HEK293 (cell line): ENCODE measurements around the gene PROSER2.

ENCODE experiments used
- CTCF ChIA-PET: fragments of 350-600 bp; formaldehyde crosslinking; extraction: SDS; loops from one replicate; lab custom pipeline; 2021; ENCODE audit warnings: antibody characterized with exemption; lab: Yijun Ruan, JAX
- POLR2A ChIA-PET: fragments of 300-600 bp; formaldehyde crosslinking; extraction: SDS; loops from one replicate; lab custom pipeline; 2020; ENCODE audit warnings: antibody characterized with exemption, inconsistent platforms; lab: Yijun Ruan, JAX
- H3K27ac ChIP-seq: fragments of 200-500 bp; sonication (Bioruptor generic); 2 replicates; pipeline ENCODE4 v1.5.1; 2014; ENCODE audit warnings: low read depth, low read length, control low read depth, inconsistent platforms; ENCODE audit errors: extremely low read depth
- H3K36me3 ChIP-seq, 2 experiments: fragments of 200-500 bp in 1 of 2; sonication (Bioruptor generic) in 1 of 2; 1 replicate in 1 of 2; 2 replicates in 1 of 2; pipeline ENCODE4 v1.5.1; 2014 to 2017; ENCODE audit warnings: inconsistent platforms in 2 of 2, low read length in 2 of 2; ENCODE audit not compliant: control insufficient read depth in 2 of 2, insufficient read depth in 1 of 2
- H3K4me1 ChIP-seq: fragments of 200-500 bp; sonication (Bioruptor generic); 2 replicates; pipeline ENCODE4 v1.5.1; 2014; ENCODE audit warnings: mild to moderate bottlenecking, low read length, inconsistent platforms; ENCODE audit not compliant: control insufficient read depth, insufficient read depth
- H3K4me3 ChIP-seq: 2 replicates; pipeline ENCODE4 v1.5.1; 2011; ENCODE audit warnings: low read depth, mild to moderate bottlenecking, control low read depth, low read length, moderate library complexity
- H3K9me3 ChIP-seq: fragments of 200-500 bp; sonication (Bioruptor generic); 2 replicates; pipeline ENCODE4 v1.5.1; 2014; ENCODE audit warnings: low read depth, low read length, inconsistent platforms; ENCODE audit not compliant: control insufficient read depth, insufficient read depth
- ATF2 ChIP-seq: fragments of 450-650 bp; formaldehyde crosslinking; IDR thresholded peaks from 2 replicates; pipeline ENCODE4 v1.5.1; 2016; ENCODE audit warnings: missing biosample characterization, missing genetic modification characterization, low read depth
- HOXD13 ChIP-seq: sonication (generic); formaldehyde crosslinking; IDR thresholded peaks from 2 replicates; pipeline ENCODE4 v1.8.0; 2022; ENCODE audit warnings: missing genetic modification reagents, borderline replicate concordance
- MZF1 ChIP-seq: fragments of 450-650 bp; formaldehyde crosslinking; IDR thresholded peaks from 2 replicates; pipeline ENCODE4 v1.5.1; 2017; ENCODE audit warnings: missing biosample characterization, missing genetic modification characterization, borderline replicate concordance
- TCF7L2 ChIP-seq: IDR thresholded peaks from 2 replicates; pipeline ENCODE4 v1.6.1; 2011; ENCODE audit warnings: low read depth, mild to moderate bottlenecking, inconsistent platforms, low read length, moderate library complexity, borderline replicate concordance
- WT1 ChIP-seq: fragments of 450-650 bp; formaldehyde crosslinking; IDR thresholded peaks from 2 replicates; pipeline ENCODE4 v1.5.1; 2016; ENCODE audit warnings: missing biosample characterization, missing genetic modification characterization
- YY1 ChIP-seq: fragments of 450-650 bp; formaldehyde crosslinking; IDR thresholded peaks from 2 replicates; pipeline ENCODE4 v1.5.1; 2018; ENCODE audit warnings: missing biosample characterization, missing genetic modification characterization
- ZBTB20 ChIP-seq: fragments of 450-650 bp; formaldehyde crosslinking; IDR thresholded peaks from 2 replicates; pipeline ENCODE4 v1.5.1; 2016; ENCODE audit warnings: missing biosample characterization, missing genetic modification characterization
- ZBTB26 ChIP-seq: fragments of 450-650 bp; formaldehyde crosslinking; optimal IDR thresholded peaks from 2 replicates; pipeline ENCODE3; 2016; ENCODE audit warnings: missing biosample characterization, mild to moderate bottlenecking, missing genetic modification characterization
- ZFP69B ChIP-seq: fragments of 450-650 bp; formaldehyde crosslinking; IDR thresholded peaks from 2 replicates; pipeline ENCODE4 v1.5.1; 2016; ENCODE audit warnings: missing biosample characterization, missing genetic modification characterization
- ZNF10 ChIP-seq: fragments of 450-650 bp; formaldehyde crosslinking; IDR thresholded peaks from 2 replicates; pipeline ENCODE4 v1.5.1; 2017; ENCODE audit warnings: missing biosample characterization, missing genetic modification characterization
- ZNF23 ChIP-seq: fragments of 450-650 bp; formaldehyde crosslinking; IDR thresholded peaks from 2 replicates; pipeline ENCODE4 v1.5.1; 2016; ENCODE audit warnings: missing biosample characterization, missing genetic modification characterization, borderline replicate concordance
- ZNF292 ChIP-seq: fragments of 450-650 bp; formaldehyde crosslinking; IDR thresholded peaks from 2 replicates; pipeline ENCODE4 v1.5.1; 2016; ENCODE audit warnings: low read depth, missing biosample characterization, missing genetic modification characterization, borderline replicate concordance
- ZNF416 ChIP-seq: fragments of 450-650 bp; formaldehyde crosslinking; IDR thresholded peaks from 2 replicates; pipeline ENCODE4 v1.5.1; 2016; ENCODE audit warnings: missing biosample characterization, missing genetic modification characterization
- ZNF449 ChIP-seq: fragments of 450-650 bp; formaldehyde crosslinking; IDR thresholded peaks from 2 replicates; pipeline ENCODE4 v1.5.1; 2017; ENCODE audit warnings: missing biosample characterization, mild to moderate bottlenecking, missing genetic modification characterization, moderate library complexity
- ZNF514 ChIP-seq: fragments of 450-650 bp; formaldehyde crosslinking; IDR thresholded peaks from 2 replicates; pipeline ENCODE4 v1.5.1; 2016; ENCODE audit warnings: missing biosample characterization, missing genetic modification characterization
- ZNF521 ChIP-seq: fragments of 450-650 bp; formaldehyde crosslinking; IDR thresholded peaks from 2 replicates; pipeline ENCODE4 v1.5.1; 2017; ENCODE audit warnings: missing biosample characterization, mild to moderate bottlenecking, missing genetic modification characterization
- ZNF529 ChIP-seq: fragments of 450-650 bp; formaldehyde crosslinking; IDR thresholded peaks from 2 replicates; pipeline ENCODE4 v1.5.1; 2017; ENCODE audit warnings: missing genetic modification characterization, missing biosample characterization; ENCODE audit not compliant: insufficient replicate concordance
- ZNF544 ChIP-seq: fragments of 450-650 bp; formaldehyde crosslinking; IDR thresholded peaks from 2 replicates; pipeline ENCODE4 v1.5.0; 2017; ENCODE audit warnings: missing biosample characterization, missing genetic modification characterization
- ZNF548 ChIP-seq: fragments of 450-650 bp; formaldehyde crosslinking; IDR thresholded peaks from 2 replicates; pipeline ENCODE4 v1.5.1; 2016; ENCODE audit warnings: missing biosample characterization, missing genetic modification characterization
- ZNF555 ChIP-seq: fragments of 450-650 bp; formaldehyde crosslinking; conservative IDR thresholded peaks from 2 replicates; pipeline ENCODE4 v1.5.1; 2017; ENCODE audit warnings: missing biosample characterization, mild to moderate bottlenecking, missing genetic modification characterization, inconsistent platforms
- ZNF558 ChIP-seq: fragments of 450-650 bp; formaldehyde crosslinking; IDR thresholded peaks from 2 replicates; pipeline ENCODE4 v1.5.1; 2016; ENCODE audit warnings: missing biosample characterization, missing genetic modification characterization
- ZNF639 ChIP-seq: fragments of 450-650 bp; formaldehyde crosslinking; IDR thresholded peaks from 2 replicates; pipeline ENCODE4 v1.5.1; 2016; ENCODE audit warnings: missing biosample characterization, missing genetic modification characterization
- ZNF654 ChIP-seq: fragments of 450-650 bp; formaldehyde crosslinking; IDR thresholded peaks from 2 replicates; pipeline ENCODE4 v1.5.1; 2016; ENCODE audit warnings: low read depth, missing biosample characterization, missing genetic modification characterization
- ZNF658 ChIP-seq: fragments of 450-650 bp; formaldehyde crosslinking; IDR thresholded peaks from 2 replicates; pipeline ENCODE4; 2016; ENCODE audit warnings: missing biosample characterization, missing genetic modification characterization
- ZNF701 ChIP-seq: fragments of 450-650 bp; formaldehyde crosslinking; IDR thresholded peaks from 2 replicates; pipeline ENCODE4 v1.5.1; 2016; ENCODE audit warnings: missing biosample characterization, missing genetic modification characterization
- ZNF830 ChIP-seq: fragments of 450-650 bp; IDR thresholded peaks from 2 replicates; pipeline ENCODE4 v1.5.0; 2018; ENCODE audit warnings: missing biosample characterization, missing genetic modification characterization, low read depth, mild to moderate bottlenecking, moderate library complexity
- ZSCAN4 ChIP-seq: fragments of 450-650 bp; formaldehyde crosslinking; IDR thresholded peaks from 2 replicates; pipeline ENCODE4 v1.5.1; 2017; ENCODE audit warnings: missing biosample characterization, missing genetic modification characterization

Gene PROSER2

GRCh38 chr10:11901833-11902475 is 78.8 kb downstream of the PROSER2 start:
- POLR2A ChIA-PET = no interaction called here
- Histone ChIP-seq H3K36me3 (no peaks in the 10 kb centered on the region), H3K9me3 (no peaks in the 10 kb centered on the region), H3K4me1 (peaks cover 3% of the 10 kb centered on the region; the same call in 1 of the 2 replicates), H3K27ac (no peak overlapping the region), H3K4me3 (no peak overlapping the region)
- CTCF ChIA-PET = interaction anchor here (0.9 kb wide), 1 partner anchor 84 kb away, joined by 3 read pairs; no protein-coding TSS in a partner anchor
- TF ChIP-seq ZNF292 = no peak

- POLR2A ChIA-PET = no interaction called here
- Histone ChIP-seq H3K4me3 (no peak overlapping the region), H3K36me3 (no peaks in the 10 kb centered on the region), H3K9me3 (no peaks in the 10 kb centered on the region), H3K4me1 (peaks cover 3% of the 10 kb centered on the region; the same call in 1 of the 2 replicates)
- CTCF ChIA-PET = no interaction called here
- TF ChIP-seq ZNF548 (tag by site-specific recombination) (no peak), ZNF521 (tag by site-specific recombination) (no peak), YY1 (tag by site-specific recombination) (no peak), MZF1 (tag by site-specific recombination) (no peak), ZFP69B (tag by site-specific recombination) (no peak), TCF7L2 (no peak), ZNF514 (no peak), ZBTB20 (tag by site-specific recombination) (no peak), ZSCAN4 (tag by site-specific recombination) (no peak), ZNF830 (tag by site-specific recombination) (no peak), ZNF23 (tag by site-specific recombination) (no peak), ZNF449 (tag by site-specific recombination) (no peak), ZNF555 (no peak), ZBTB26 (tag by site-specific recombination) (no peak), ZNF544 (tag by site-specific recombination) (no peak), ZNF558 (no peak)
- TF ChIP-seq, all 188 proteins: peak for 0
- H3K27ac ChIP-seq = no peak overlapping the region
Observed at GRCh38 chr10:11902646-11903045, 79.5 kb downstream of the PROSER2 start.

GRCh38 chr10:11906714-11907113 is 83.6 kb downstream of the PROSER2 start:
- Histone ChIP-seq H3K27ac (no peak overlapping the region), H3K4me1 (no peaks in the 10 kb centered on the region), H3K36me3 (no peaks in the 10 kb centered on the region), H3K9me3 (no peaks in the 10 kb centered on the region), H3K4me3 (no peak overlapping the region)
- CTCF ChIA-PET = no interaction called here
- POLR2A ChIA-PET = no interaction called here
- TF ChIP-seq ZNF416 (tag by site-specific recombination) = no peak
- TF ChIP-seq TCF7L2 = no peak
- TF ChIP-seq ZNF639 (tag by site-specific recombination) = no peak
- no peak for TF ChIP-seq WT1 (tag by site-specific recombination)
- no peak for TF ChIP-seq ZNF10
- TF ChIP-seq ZNF654 (tag by site-specific recombination) = no peak
- no peak for TF ChIP-seq ZNF658 (tag by site-specific recombination)
- TF ChIP-seq HOXD13 = no peak
- TF ChIP-seq ZNF529 (tag by site-specific recombination) = no peak
- no peak for TF ChIP-seq ATF2
- TF ChIP-seq ZNF701 (tag by site-specific recombination) = no peak
